HCT116 (cell line): Measurements from ENCODE around the gene SLC35B2. TPM values are rescaled to one million over a fixed set of nuclear protein-coding genes. Genes with fewer than 3 reads are reported as not detected.

ENCODE experiments used
- ATAC-seq: fragments of 200-7000 bp; cut with Tn5 transposase; 2 replicates; pipeline ENCODE4 v1.9.1; 2020; ENCODE audit warnings: mild to moderate bottlenecking, moderate library complexity
- BruUV-seq: library from RNA; stranded (reverse); fragments of 400-500 nt; replicated peaks from 2 replicates; lab custom pipeline; 2021; lab: Mats Ljungman, UMichigan
- CTCF ChIA-PET: fragments of 300-600 bp; sonication (Branson Sonifier 250); formaldehyde crosslinking; loops from one replicate; lab custom pipeline; 2021; ENCODE audit warnings: antibody characterized with exemption; lab: Charles Lee
- POLR2A ChIA-PET: fragments of 300-600, 350-600 bp; sonication (Branson Sonifier 250); formaldehyde crosslinking; loops from one replicate; lab custom pipeline; 2021; ENCODE audit warnings: antibody characterized with exemption; lab: Charles Lee
- RAD21 ChIA-PET, 2 experiments: fragments of 300-600 bp; sonication (Branson Sonifier 250); formaldehyde crosslinking; loops; one replicate each; lab custom pipeline; 2023; ENCODE audit warnings: low total read pairs in 2 of 2; ENCODE audit not compliant: uncharacterized antibody in 2 of 2, unreplicated experiment in 2 of 2, low non-redundant PET in 1 of 2; lab: Charles Lee
- DNase-seq: peaks from one replicate; pipeline ENCODE4 v3.0.0-alpha.2; 2010; ENCODE audit warnings: low read depth, low spot score
- H2AFZ ChIP-seq: fragments of 200-600 bp; shearing (Covaris generic), sonication (generic); 2 replicates; pipeline ENCODE4 v1.6.1; 2017; ENCODE audit warnings: low read depth, mixed run types, mixed read lengths, antibody characterized with exemption, low read length; ENCODE audit not compliant: poor library complexity, severe bottlenecking
- H3K27ac ChIP-seq: 2 replicates; pipeline ENCODE4 v1.5.1; 2012; ENCODE audit warnings: low read depth, low read length
- H3K27me3 ChIP-seq: fragments of 200-600 bp; sonication (generic); 2 replicates; pipeline ENCODE4 v1.6.1; 2016; ENCODE audit warnings: mixed run types, low read length, mixed read lengths; ENCODE audit not compliant: insufficient read depth
- H3K36me3 ChIP-seq, 2 experiments: fragments of 200-500 bp in 1 of 2; fragments of 200-600 bp in 1 of 2; sonication (Bioruptor generic) in 1 of 2; sonication (generic) in 1 of 2; 2 replicates each; pipeline versions ENCODE4 v1.5.1 to v1.6.1; 2014 to 2016; ENCODE audit warnings: low read length in 2 of 2, inconsistent platforms in 1 of 2, mixed read lengths in 1 of 2, mixed run types in 1 of 2; ENCODE audit not compliant: insufficient read depth in 2 of 2, control insufficient read depth in 1 of 2
- H3K4me1 ChIP-seq, 2 experiments: fragments of 200-600 bp in 1 of 2; sonication (generic) in 1 of 2; 2 replicates each; pipeline versions ENCODE4 v1.5.1 to v1.6.1; 2012 to 2017; ENCODE audit warnings: low read length in 2 of 2, inconsistent platforms in 1 of 2, mild to moderate bottlenecking in 1 of 2, mixed read lengths in 1 of 2, mixed run types in 1 of 2, moderate library complexity in 1 of 2; ENCODE audit not compliant: insufficient read depth in 2 of 2, control insufficient read depth in 1 of 2
- H3K4me2 ChIP-seq: fragments of 200-600 bp; sonication (generic); 2 replicates; pipeline ENCODE4 v1.6.1; 2017; ENCODE audit warnings: mixed run types, low read length, mixed read lengths
- H3K4me3 ChIP-seq, 2 experiments: fragments of 200-600 bp in 1 of 2; sonication (generic) in 1 of 2; replicated peaks in 1 of 2; 2 replicates each; pipeline ENCODE4 v1.5.1; 2011 to 2016; ENCODE audit warnings: low read length in 2 of 2, control low read depth in 1 of 2, low read depth in 1 of 2, mild to moderate bottlenecking in 1 of 2, mixed read lengths in 1 of 2, mixed run types in 1 of 2
- H3K79me2 ChIP-seq: fragments of 200-600 bp; sonication (generic); 2 replicates; pipeline ENCODE4 v1.6.1; 2017; ENCODE audit warnings: mild to moderate bottlenecking, mixed run types, low read length, moderate library complexity, mixed read lengths; ENCODE audit not compliant: insufficient read depth
- H3K9ac ChIP-seq: fragments of 200-600 bp; sonication (generic); 2 replicates; pipeline ENCODE4 v1.6.1; 2016; ENCODE audit warnings: low read length, mixed read lengths
- H3K9me2 ChIP-seq: fragments of 200-600 bp; sonication (generic), shearing (Covaris generic); 2 replicates; pipeline ENCODE4 v1.6.1; 2017; ENCODE audit warnings: mixed run types, mild to moderate bottlenecking, moderate library complexity; ENCODE audit not compliant: insufficient read depth
- H3K9me3 ChIP-seq, 2 experiments: fragments of 200-500 bp in 1 of 2; fragments of 200-600 bp in 1 of 2; sonication (Bioruptor generic) in 1 of 2; sonication (generic) in 1 of 2; 2 replicates each; pipeline ENCODE4 v1.6.1; 2014 to 2017; ENCODE audit warnings: low read length in 2 of 2, mixed read lengths in 2 of 2, inconsistent platforms in 1 of 2, low read depth in 1 of 2, mild to moderate bottlenecking in 1 of 2, mixed run types in 1 of 2, moderate library complexity in 1 of 2; ENCODE audit not compliant: control insufficient read depth in 1 of 2, insufficient read depth in 1 of 2
- H4K20me1 ChIP-seq: fragments of 200-600 bp; sonication (generic), shearing (Covaris generic); 2 replicates; pipeline ENCODE4 v1.6.1; 2017; ENCODE audit warnings: mixed run types, mild to moderate bottlenecking, moderate library complexity; ENCODE audit not compliant: insufficient read depth
- EZH2phosphoT487 ChIP-seq: fragments of 200-600 bp; IDR thresholded peaks from 2 replicates; pipeline ENCODE4 v1.6.1; 2018; ENCODE audit warnings: antibody characterized with exemption, borderline replicate concordance
- JUND ChIP-seq: IDR thresholded peaks from 2 replicates; pipeline ENCODE4 v1.6.1; 2012
- POLR2AphosphoS5 ChIP-seq: IDR thresholded peaks from 2 replicates; pipeline ENCODE4 v1.6.1; 2011; ENCODE audit warnings: mild to moderate bottlenecking, low read depth, low read length, moderate library complexity
- RAD21 ChIP-seq: IDR thresholded peaks from 2 replicates; pipeline ENCODE4 v1.6.1; 2012; ENCODE audit warnings: low read depth, mild to moderate bottlenecking
- TCF7L2 ChIP-seq: IDR thresholded peaks from 2 replicates; pipeline ENCODE4 v1.7.0; 2011; ENCODE audit warnings: borderline replicate concordance, inconsistent platforms; ENCODE audit not compliant: insufficient read depth, insufficient read length; ENCODE audit errors: extremely low read depth
- ZBTB33 ChIP-seq: IDR thresholded peaks from 2 replicates; pipeline ENCODE4 v1.6.1; 2011; ENCODE audit warnings: mild to moderate bottlenecking, low read length, moderate library complexity; ENCODE audit not compliant: insufficient replicate concordance; ENCODE audit errors: extremely low read depth
- intact Hi-C: fragments of 100-400 bp; cut with micrococcal nuclease; formaldehyde crosslinking; loops from 2 replicates; pipeline ENCODE4 v1.10.0; 2022
- total RNA-seq: library from RNA; stranded (reverse); gene quantifications from one replicate; pipeline ENCODE4 v1.2.1, GENCODE V29; 2021; ENCODE audit not compliant: unreplicated experiment

SLC35B2 gene
- total RNA-seq, 1 experiment from 2014 or later = 50.5 TPM

- H3K9ac ChIP-seq = no peak overlapping the region
- DNase-seq = no peak
- H3K36me3 ChIP-seq = no peaks in the 10 kb centered on the region
- no TSS peak for BruUV-seq
- intact Hi-C loops = no loop called here
- no peaks in the 10 kb centered on the region for H3K9me2 ChIP-seq
- CTCF ChIA-PET = interaction anchor here (1.8 kb wide), 1 partner anchor 9 kb away, joined by 6 read pairs; no protein-coding TSS in a partner anchor
- H3K27me3 ChIP-seq = no peaks in the 10 kb centered on the region; the same call in 1 of the 2 replicates
- RAD21 ChIA-PET = no interaction called here
- H3K27ac ChIP-seq = no peak overlapping the region
- H3K4me3 ChIP-seq = no peak overlapping the region
- H3K4me1 ChIP-seq = peaks cover 6 to 12% of the 10 kb centered on the region in 2 experiments
- POLR2A ChIA-PET = no interaction called here
- TF ChIP-seq JUND (no peak), TCF7L2 (no peak), RAD21 (no peak), POLR2AphosphoS5 (no peak), EZH2phosphoT487 (no peak)
- TF ChIP-seq, all 23 proteins: peak for 0
- Histone ChIP-seq H4K20me1 (no peaks in the 10 kb centered on the region), H3K9me3 (no peaks in the 10 kb centered on the region), H3K79me2 (no peaks in the 10 kb centered on the region), H3K4me2 (no peak overlapping the region), H2AFZ (no peak overlapping the region)
- no peak for ATAC-seq
These were observed 19.6 kb upstream of the SLC35B2 start for GRCh38 chr6:44276667-44277640.

- RAD21 ChIA-PET = no interaction called here
- DNase-seq = no peak
- Histone ChIP-seq H3K27ac (no peak overlapping the region), H3K79me2 (no peaks in the 10 kb centered on the region), H3K9me2 (no peaks in the 10 kb centered on the region), H4K20me1 (no peaks in the 10 kb centered on the region), H2AFZ (no peak overlapping the region), H3K27me3 (no peaks in the 10 kb centered on the region), H3K4me1 (peaks cover 6 to 12% of the 10 kb centered on the region in 2 experiments), H3K9me3 (no peaks in the 10 kb centered on the region), H3K4me2 (no peak overlapping the region), H3K4me3 (no peak overlapping the region), H3K9ac (no peak overlapping the region), H3K36me3 (no peaks in the 10 kb centered on the region)
- intact Hi-C loops = no loop called here
- no peak for ATAC-seq
- POLR2A ChIA-PET = no interaction called here
- CTCF ChIA-PET = no interaction called here
- TF ChIP-seq ZBTB33 = no peak
- BruUV-seq = no TSS peak
These were observed 18.7 kb upstream of the SLC35B2 start for GRCh38 chr6:44275749-44276648.
